Activated T-cell treated with anti-CD3 and anti-CD28 coated beads, Interleukin-2, amount 50 U/mL, for 1 hour (primary cell): Measurements from ENCODE around the gene COLEC12.

Source experiments
- DNase-seq: peaks from one replicate; pipeline ENCODE4 v3.0.0-alpha.2; 2020

The COLEC12 gene

GRCh38 chr18:505483-506122 is 5.1 kb upstream of the COLEC12 start:
- DNase-seq = no peak

GRCh38 chr18:501406-501714 is 859 bp upstream of the COLEC12 start:
- DNase-seq = no peak

- DNase-seq = no peak
Observed at GRCh38 chr18:499776-500631, 497 bp downstream of the COLEC12 start.

- DNase-seq = no peak
Observed at GRCh38 chr18:498931-499775, 1.3 kb downstream of the COLEC12 start.

- DNase-seq = no peak
Observed at GRCh38 chr18:497688-498087, 2.8 kb downstream of the COLEC12 start.

GRCh38 chr18:495452-495851 is 5.0 kb downstream of the COLEC12 start:
- no peak for DNase-seq

GRCh38 chr18:495017-495416 is 5.5 kb downstream of the COLEC12 start:
- DNase-seq = no peak

- no peak for DNase-seq
Observed at GRCh38 chr18:493986-494983, 6.2 kb downstream of the COLEC12 start.

- DNase-seq = no peak
Observed at GRCh38 chr18:492451-492850, 8.1 kb downstream of the COLEC12 start.

GRCh38 chr18:490624-491023 is 9.9 kb downstream of the COLEC12 start:
- no peak for DNase-seq

GRCh38 chr18:490024-490366 is 10.5 kb downstream of the COLEC12 start:
- no peak for DNase-seq

GRCh38 chr18:489244-490023 is 11.1 kb downstream of the COLEC12 start:
- no peak for DNase-seq

GRCh38 chr18:486929-487740 is 13.4 kb downstream of the COLEC12 start:
- DNase-seq = no peak

- DNase-seq = no peak
Observed at GRCh38 chr18:484749-485464, 15.6 kb downstream of the COLEC12 start.

GRCh38 chr18:478681-479080 is 21.8 kb downstream of the COLEC12 start:
- no peak for DNase-seq

- no peak for DNase-seq
Observed at GRCh38 chr18:477565-477964, 22.9 kb downstream of the COLEC12 start.

- no peak for DNase-seq
Observed at GRCh38 chr18:476251-476664, 24.2 kb downstream of the COLEC12 start.

GRCh38 chr18:475202-476031 is 25.1 kb downstream of the COLEC12 start:
- no peak for DNase-seq

- no peak for DNase-seq
Observed at GRCh38 chr18:474416-474815, 26.1 kb downstream of the COLEC12 start.
